ENCODE measurements around the gene CAMKMT.

Gene CAMKMT

DNA sequence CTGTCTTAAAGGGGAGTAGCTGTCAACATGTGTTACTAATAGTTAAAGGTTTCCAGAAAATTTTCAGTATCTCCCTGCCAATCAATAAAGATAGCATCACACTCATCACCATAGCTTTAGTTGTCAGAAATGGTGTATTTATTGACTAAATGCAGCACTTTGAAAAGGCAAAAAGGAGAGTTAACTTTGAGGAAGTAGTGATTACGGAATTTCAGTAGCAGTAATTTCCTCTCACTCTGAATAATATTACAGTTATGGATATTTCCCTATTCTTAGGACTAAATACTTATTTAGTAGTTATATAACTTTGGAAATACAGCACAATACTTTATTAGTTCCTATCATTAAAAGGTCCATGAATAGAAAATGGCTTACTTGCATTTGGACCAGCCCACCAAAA is 250.5 kb downstream of the CAMKMT start:
- no peak for DNase-seq

DNA sequence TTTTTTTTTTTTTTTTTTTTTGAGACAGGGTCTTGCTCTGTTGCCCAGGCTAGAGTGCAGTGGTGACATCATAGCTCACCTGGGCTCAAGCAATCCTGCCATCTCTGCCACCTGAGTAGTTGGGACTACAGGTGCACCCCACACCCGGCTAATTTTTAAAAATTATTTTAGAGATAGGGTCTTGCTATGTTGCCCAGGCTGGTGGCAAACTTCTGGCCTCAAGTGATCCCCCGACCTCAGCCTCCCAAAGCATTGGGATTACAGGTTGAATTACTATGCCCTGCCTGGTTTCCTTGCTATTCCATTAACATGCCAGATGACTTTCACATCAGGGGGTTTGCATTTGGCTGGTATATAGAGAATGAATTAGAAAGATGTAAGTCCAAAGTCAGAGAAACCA is 253.2 kb downstream of the CAMKMT start:
- no peak for DNase-seq

DNA sequence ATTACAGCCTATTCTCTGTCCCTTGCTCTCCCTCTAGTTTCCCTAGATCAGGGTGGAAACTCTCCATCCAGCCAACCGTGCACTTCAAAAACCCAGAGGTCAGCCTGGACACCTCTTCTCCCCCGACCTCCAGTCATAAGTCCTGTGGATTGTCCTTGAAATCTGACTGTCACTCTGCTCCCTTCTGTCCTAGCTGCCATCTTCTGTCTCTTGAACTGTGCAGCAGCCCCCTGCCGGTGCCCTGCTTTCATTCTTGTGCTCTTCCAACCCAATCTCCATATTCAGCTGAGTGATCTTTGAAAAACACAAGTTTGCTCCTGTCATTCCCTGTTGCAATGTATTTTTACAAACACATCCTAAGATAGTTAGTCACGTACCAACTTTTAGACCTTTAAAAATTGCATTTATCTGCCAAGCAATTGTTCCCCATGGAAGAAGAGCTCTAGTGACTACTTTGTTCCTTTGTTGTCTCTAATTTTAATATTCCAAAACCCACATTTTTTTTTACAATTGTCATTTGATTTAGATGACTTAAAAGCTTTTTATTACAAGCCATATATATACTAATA is 254.3 kb downstream of the CAMKMT start:
- no peak for DNase-seq

DNA sequence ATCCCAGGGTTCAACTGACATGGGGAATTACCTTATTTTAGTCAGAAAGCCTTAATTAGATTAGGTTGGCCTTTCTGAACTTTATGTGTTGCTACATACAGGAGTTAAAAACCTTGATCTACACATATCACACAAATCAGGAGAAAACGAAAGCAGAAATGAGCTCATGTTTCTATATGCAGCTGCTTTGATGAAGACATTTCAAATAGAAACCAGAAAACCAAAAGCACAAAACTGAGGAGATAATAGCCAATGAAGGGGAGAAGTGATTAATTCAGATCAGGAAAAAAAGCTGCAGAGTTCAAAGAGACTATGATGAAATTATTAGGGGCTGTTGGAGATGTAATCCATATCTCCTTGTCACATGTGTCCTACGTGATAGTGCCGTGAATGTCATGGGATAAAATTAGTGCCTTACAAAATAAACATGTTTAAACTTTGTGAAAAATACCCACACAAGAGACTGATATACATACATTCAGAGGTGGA is 255.0 kb downstream of the CAMKMT start:
- peak; percentile 4 for DNase-seq

DNA sequence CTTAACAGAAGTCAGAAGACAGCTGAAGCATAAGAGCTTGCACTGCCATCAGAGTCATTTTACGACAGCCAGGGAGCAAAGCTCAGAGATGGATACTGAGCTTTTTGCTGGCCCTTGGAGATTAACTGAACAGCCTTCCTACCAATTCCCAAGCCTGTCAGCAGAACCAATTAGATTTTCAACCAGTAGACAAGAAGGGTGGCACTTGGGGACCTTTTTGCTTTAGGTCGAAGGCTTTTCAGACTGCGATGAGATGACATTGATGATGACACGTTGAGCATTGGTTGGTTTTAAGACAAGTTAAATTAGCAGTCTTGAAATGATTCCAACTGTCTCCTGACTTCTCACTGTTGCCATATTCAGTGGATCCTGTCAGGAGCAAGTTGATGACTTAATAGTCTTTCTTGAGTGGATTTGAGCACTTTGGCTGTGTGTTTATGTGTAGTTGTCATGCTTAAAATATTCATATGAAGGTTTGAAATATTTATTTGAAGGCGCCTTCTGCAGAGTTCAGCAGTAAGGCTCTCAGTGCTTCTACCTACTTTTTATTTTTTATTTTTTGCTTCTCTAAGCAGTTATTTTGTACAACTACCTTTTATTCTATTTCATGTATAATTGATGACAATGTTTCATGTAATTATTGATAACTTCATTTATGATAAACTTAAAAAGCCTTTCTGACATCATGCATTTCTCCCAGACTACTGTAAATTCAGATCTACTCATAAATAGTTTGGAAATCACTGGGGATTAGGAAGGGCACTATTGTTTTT is 256.7 kb downstream of the CAMKMT start:
- DNase-seq: no peak

DNA sequence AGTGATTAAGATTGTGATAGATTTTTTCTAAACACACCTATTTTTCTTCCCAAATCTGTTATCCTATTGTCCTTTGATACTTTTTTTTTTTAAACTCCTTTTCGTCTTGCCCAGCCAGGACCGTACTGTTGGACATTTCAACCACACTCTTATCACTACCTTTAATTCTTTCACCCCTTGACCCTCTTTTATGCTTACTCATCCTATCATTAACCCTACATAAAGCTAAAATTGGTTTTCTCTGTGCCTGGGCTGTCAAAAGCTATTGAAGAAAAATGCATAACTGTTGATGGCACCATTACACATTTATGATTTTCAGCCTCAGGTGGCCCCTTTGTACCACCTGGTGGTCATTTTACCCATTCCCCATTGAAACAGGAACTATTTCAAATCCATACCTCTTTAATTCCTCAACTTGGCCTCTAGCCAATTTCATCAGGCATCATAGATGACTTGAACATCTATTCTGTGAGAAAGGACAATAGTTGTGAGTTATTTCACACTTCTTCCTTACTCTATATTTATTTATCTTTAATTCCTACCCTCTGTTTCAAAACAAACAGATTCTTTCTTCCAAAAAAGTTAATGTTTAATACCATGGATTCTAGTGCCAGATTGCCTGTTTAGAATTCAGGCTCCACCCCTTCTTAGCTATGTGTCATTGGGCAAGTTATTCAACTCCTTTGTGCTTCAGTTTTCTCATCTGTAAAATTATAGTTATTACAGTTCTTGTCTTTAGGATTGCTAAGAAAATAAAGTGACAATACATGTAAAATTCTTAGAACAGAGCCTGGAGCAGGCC is 258.6 kb downstream of the CAMKMT start:
- DNase-seq: no peak

DNA sequence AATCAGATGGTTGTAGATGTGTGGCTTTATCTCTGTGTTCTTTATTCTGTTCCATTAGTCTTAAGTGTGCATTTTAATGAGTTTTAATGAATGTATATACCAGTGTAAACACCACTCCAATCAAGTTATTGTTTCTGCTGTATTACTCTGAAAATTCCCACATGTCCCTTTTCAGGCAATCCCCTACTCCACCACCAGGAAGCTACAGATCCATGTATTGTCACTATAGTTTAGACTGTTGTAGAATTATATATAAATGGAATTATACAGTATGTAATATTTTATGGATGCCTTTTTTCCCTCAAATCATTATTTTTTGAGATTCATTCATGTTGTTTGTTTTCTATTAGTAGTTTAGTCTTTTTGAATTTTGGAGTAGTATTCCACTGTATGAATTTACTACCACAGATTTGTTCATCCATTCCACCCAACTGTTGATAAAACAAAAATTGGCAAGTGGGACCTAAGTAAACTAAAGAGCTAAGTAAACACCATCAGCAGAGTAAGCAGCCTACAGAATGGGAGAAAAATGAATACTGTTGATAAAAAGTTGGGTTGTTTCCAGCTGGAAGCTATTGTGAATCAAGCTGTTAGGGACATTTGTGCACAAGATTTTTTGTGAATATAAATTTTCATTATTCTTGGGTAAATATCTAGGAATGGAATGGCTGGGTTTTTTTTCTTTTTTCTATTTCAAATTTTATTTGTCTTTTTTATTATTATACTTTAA is 262.0 kb downstream of the CAMKMT start:
- DNase-seq: no peak

DNA sequence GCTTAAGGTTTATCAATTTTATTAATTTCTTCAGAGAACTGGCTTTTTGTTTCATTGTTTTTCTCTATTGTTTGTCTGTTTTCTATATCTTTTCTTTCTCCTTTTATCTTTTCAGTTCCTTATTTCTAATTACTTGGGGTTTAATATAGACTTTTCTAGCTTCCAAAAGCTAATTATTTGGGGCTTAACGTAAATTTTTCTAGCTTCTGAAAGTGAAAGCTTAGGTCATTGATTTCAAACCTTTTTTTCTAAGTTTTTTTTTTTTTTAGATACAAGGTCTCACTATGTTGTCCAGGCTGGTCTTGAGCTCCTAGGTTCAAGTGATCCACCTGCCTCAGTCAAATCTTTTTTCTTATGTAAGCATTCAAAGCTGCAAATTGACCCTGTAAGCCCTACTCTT is 266.6 kb downstream of the CAMKMT start:
- no peak for DNase-seq

DNA sequence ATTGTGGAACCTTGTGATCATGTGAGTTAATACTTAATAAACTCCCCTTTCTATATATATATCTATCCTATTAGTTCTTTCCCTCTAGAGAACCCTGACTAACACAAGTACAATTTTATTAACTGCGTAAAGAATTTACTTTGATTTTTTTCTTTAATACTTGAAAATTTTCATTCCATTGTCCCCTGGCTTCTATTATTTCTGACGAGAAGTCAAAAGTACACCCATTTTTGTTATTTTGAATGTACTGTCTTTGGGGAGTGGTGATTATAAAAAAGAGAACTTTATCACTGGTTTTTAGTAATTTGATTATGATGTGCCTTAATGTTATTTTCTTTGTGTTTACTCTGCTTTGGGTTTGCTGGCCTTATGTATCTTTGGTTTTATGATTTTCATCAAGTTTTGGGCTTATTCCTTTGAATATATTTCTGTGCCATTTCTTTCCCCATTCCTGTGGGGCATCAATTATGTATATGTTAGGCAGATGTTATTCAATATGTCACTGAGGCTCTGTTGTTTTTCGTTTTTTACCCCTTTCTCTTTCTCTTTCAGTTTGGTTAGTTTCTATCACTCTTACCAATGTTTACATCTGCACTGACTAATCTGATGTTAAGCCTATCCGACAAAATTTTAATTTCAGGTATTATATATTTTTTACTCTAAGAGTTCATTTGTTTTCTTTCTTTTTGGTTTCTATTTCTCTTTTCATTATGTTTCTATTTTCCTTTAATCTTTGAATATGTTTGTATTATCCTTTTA is 271.4 kb downstream of the CAMKMT start:
- no peak for DNase-seq

DNA sequence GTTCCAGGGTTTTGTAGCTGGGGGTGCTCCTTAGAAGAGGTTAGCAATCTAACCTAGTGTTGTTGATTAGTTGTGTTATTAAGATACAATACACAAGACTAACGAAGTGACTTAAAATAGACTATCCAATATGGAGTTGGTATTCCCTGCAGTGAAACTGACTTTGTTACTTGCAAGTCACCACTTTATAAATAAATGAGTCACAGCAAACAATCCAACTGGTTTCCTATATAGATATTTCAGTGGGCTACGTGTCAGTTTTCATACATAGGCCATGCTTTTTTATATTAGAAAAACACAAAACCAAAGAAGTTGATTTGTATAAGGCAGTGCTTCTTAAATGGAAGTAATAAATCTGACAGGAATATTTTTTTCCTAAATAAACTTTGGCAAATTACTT is 274.0 kb downstream of the CAMKMT start:
- no peak for DNase-seq

DNA sequence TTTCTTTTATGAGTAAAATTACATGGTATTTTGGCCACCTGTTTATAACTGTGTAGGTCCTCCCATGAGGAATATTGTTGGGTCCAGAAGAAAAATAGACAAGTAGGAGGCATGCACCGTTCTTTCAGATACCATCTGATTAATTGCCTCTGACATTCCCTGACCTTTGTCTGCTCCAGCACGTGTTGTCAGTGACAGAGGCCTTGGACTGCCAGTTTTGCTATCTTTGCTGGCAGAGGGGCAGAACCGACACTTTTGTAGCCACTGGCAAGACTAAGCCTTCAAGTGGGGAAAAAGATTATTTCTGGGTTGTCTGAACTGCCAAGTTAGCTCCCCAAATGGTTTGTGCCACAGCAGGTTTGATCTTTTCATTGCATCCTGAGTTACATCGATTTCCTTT is 276.9 kb downstream of the CAMKMT start:
- DNase-seq: no peak

DNA sequence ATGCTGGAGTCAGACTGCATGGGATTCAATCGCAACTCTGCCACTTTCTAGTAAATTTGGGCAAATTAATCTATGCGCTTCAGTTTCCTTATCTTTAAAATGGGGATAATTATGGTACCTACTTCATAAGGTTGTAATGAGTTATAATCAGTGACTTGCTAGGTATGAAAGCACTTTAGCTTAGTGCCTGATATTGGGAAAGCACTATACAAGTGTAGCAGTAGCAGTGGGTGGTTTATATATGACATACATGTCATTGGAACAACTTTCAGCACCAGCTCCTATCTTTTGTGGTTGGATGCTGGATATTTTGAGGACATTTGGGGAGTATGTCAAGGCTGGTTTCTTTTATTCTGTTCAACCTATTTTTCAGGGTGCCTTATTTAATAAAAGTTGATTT is 277.7 kb downstream of the CAMKMT start:
- no peak for DNase-seq

DNA sequence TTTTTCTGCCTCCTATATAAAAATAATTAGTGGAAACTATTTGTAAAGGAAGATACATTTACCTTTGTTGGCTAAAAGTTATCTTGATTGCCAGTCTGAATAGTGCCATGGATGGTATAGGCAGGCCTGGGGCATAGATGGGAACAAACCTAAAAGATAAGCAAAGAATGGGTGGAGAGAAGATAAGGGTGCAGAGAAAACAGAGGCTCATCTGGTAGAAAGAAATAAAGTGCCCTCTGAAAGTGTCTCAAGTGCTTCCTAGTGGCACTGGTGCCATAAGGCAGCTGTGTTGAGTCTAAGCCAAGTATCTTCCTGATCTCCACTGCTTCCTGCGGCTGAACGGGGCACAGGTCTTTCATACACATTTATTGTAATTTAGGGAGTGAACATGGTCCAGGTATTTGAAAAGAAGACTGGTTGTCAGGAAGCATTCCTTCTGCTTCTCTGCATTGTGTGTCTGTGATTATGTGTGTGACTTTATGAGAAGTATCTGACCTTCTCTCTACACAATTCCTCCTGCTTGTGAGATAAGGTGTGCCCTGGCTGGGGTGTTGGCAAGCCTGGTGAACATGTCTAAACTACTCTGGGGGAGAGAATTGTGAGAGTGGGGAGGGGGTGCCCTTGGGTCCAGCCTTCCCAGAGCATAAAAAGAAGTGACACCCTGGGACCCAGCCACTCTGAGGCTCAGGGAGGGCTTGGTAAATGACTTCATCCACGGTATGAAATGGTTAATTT is 280.5 kb downstream of the CAMKMT start:
- DNase-seq: no peak

DNA sequence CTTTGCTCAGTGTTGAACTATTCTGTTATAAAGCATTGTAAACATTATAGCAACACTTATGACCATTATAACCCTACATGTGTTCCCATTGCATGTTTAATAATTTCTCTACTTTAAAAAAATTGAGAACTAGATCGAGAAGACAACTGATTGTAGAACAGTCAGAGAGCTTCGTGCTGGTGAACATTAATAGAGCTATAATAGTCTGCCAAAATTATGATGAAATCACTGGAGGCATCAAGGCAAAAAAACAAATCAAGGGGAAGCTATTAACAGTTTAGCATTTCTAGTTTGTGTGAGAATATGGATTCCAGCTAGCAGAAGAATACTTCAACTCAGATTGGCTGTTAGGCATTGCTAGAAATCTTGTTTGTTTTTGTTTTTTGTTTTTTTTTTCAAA is 284.2 kb downstream of the CAMKMT start:
- DNase-seq: no peak

DNA sequence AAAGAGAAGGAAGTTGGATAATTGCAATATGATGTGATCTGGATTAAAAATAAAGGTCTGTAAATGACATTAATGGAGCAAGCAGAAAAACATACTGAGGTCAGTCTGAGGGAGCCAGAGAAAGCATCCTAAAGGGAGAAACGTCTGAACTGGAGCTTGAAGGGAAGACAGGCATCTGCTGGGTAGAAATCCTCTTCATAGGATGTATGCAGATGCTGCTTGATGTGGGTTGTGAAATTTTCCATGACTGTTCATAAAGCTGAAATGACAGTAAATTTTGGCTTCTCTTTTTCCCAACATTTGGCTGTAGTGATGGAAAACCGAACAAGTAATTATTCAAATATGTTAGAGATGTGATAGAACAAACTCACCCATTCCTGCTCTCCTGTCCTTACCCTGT is 287.6 kb downstream of the CAMKMT start:
- no peak for DNase-seq

DNA sequence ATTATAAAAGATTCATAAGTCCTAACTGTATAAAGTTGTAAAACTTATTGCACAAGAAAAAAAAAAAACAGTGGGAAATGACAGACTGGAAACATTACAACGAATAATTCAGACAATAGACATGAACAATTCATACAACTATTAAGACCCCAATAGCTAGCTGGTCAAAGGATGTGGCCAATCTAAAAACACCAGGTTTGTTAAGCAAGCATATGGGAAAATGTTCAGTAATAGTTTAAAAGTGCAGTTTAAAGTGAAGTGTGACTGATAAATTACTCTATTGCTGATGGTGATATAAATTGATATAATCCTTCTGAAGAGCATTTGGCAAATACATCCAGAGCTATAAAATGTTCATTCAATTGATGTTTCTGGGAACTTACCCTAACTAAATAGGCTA is 289.0 kb downstream of the CAMKMT start:
- no peak for DNase-seq

DNA sequence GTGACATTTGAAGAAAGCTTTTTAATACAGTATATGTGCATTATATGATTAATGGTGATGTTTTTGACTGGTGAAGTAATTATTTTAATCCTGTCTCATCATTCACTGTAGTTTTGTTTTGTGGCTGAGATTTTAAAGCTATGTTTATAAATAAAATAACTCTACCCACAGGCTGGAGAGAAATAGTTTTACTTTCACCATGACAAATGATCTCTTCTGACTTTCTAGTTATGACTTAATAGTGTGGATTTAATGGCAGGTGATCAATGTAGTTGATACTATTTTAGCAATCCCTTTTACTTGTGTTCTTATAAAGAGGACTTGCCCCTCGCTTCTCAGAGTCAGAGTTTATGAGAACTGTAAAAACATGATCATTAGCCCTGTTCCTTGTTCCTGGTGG is 290.2 kb downstream of the CAMKMT start:
- no peak for DNase-seq

DNA sequence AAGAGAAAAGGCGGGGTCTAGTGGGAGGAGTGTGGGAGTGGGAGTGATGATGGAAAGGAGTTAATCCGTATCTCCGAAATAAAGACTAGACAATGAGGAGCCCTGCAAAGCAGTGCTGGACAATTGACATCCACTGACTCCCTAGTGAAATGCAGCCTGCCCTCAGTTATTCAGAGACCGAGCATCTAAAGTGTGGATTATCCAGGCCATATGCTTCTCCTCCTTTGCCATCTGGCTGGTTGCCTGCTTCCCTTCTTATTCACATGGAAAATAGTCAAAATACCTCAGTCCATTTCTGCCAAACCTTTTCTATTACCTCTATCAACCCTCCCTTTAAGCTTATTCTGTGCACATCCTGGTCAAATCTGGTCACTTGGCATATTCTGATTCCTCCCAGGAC is 291.0 kb downstream of the CAMKMT start:
- no peak for DNase-seq

DNA sequence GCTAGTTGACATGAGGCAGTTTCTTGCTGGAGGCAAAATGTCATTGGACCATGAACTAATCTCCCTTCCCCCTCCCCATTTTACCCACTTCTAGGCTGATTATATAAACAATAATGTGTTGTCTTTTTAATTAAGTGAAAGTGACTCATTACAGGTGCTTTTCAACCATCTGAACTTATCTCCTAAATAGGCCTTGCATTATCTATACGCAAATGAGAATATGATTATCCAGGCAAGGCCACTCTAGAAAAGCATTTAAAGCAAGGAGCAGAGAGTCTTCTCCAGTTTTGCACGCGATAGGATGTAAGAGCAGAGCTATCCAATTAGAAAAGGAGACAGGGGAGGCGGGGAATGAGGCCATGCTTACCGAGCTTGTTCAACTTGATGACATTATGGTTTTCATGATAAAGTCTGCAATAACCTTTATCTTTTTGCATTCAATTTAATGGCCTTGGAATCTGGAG is 293.7 kb downstream of the CAMKMT start:
- no peak for DNase-seq

DNA sequence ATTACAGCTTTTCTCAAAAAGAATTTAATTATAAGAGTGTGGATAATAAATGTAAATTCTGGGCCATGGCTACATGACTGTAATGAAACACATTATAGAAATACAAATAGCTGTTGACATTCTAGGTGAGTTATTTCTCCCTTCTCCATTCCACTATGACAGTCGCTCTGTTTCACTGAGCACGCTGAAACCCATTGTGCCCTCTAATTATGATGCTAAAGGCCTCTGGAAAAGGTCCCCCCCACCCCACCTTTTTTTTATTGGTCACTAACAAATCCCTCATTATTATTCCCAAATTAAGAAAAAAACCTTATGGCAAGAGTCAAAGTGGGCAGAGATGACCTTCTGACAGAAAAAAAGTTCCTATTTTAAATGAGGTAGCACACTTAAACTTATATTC is 294.7 kb downstream of the CAMKMT start:
- DNase-seq: no peak

DNA sequence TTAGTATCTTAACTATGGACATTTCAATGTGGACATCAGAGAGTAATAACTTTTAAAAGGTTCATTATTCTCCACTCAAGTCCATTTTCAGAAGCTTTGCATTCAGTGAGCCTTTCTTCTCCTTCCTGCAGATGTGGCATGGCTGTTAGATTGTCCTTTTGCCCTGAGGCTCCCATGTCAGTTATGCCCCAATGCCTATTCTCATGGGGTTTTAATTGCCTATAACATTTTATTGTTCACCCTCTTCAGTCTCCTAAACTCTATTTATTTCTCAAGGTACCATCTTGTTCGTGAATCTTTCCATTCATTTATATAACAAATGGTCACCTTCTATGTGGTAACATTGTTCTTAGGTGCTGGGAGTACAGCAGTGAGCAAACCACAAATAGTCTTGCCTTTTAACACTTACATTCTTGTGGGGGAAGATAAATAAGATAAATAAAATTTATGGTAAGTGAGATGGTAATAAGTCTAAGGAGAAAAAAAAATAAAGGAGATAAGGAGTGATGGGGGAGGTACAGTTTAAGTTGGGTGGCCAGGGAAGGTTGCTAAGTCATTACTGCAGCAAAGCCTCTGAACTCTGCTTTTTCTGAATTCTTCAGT is 301.8 kb downstream of the CAMKMT start:
- no peak for DNase-seq
